ENCODE data around the gene MS4A15. TPM values are rescaled to one million over a fixed set of nuclear protein-coding genes. Genes with fewer than 3 reads are reported as not detected.

MS4A15 gene
- total RNA-seq, 2 experiments from 2014 or later = not detected

DNA sequence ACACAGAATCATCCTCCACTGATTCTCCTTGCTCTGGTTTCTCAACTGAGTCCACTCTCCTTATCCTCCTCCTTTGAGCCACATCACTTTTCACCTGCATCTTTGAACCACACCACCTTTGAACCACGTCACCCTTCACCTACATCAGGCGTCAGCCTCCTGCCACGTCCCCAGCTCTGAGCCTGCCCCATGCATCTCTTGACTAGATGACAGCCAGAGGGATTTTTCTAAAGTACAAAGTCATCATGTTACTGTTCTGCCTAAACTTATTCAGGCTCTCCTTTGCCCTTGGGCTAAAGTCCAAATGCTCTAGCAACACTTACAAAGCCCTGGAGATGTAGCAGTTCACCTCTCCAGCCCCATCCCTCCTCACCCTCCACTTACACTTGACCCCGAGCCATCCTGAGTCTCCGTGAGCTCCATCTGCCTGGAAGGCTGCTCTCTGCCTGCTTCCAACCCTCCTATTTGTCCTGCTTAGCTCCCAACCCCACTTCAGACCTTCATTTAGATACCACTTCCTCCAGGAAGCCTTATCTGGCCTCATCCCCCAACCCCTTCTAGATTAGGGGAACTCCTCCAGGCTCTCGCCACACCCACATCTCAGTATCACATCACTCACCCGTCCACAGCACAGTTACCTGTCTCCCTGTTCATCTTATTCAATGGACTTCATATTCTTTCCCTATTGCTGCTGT, 24.8 kb downstream of the MS4A15 start:
- no peaks in the 10 kb centered on the region for H3K36me3 Mint-ChIP-seq (ENCODE audit: low read depth)
- H3K27me3 Mint-ChIP-seq (ENCODE audit: low read depth) = peaks cover 13% of the 10 kb centered on the region
- ATAC-seq (no peak), DNase-seq (no peak)
- H3K4me3 Mint-ChIP-seq = no peak overlapping the region
- CTCF ChIA-PET = interaction anchor here (0.8 to 1.7 kb wide), 3 partner anchors 79 to 106 kb away, joined by 3 to 6 read pairs (median 3); no protein-coding TSS in a partner anchor
- no peak overlapping the region for H3K27ac Mint-ChIP-seq
- no peaks in the 10 kb centered on the region for H3K9me3 Mint-ChIP-seq (ENCODE audit: insufficient read depth)
- POLR2A ChIA-PET = no interaction called here
- no peaks in the 10 kb centered on the region for H3K4me1 Mint-ChIP-seq (ENCODE audit: low read depth)

DNA sequence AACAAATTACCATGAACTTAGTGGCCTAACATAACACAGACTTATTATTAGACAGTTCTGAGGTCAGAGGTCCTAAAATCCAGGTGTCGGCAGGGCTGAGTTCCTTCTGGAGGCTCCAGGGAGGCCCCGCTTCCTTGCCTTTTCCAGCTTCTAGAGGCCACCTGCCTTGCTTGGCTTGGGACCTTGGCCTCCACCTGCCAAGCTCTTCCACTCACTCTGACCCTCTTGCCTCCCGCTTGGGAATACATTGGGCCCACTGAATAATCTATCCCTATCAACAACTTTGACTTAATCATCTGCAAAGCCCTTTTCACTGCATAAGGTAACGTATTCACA, 25.3 kb downstream of the MS4A15 start:
- CTCF ChIA-PET = interaction anchor here (1.2 kb wide), 2 partner anchors 106 to 118 kb away, joined by 3 read pairs; no protein-coding TSS in a partner anchor
- Mint-ChIP-seq H3K27me3 (ENCODE audit: low read depth) (peaks cover 13% of the 10 kb centered on the region), H3K9me3 (ENCODE audit: insufficient read depth) (no peaks in the 10 kb centered on the region), H3K4me1 (ENCODE audit: low read depth) (no peaks in the 10 kb centered on the region), H3K27ac (no peak overlapping the region), H3K36me3 (ENCODE audit: low read depth) (no peaks in the 10 kb centered on the region), H3K4me3 (no peak overlapping the region)
- POLR2A ChIA-PET = no interaction called here
- DNase-seq (no peak), ATAC-seq (no peak)

DNA sequence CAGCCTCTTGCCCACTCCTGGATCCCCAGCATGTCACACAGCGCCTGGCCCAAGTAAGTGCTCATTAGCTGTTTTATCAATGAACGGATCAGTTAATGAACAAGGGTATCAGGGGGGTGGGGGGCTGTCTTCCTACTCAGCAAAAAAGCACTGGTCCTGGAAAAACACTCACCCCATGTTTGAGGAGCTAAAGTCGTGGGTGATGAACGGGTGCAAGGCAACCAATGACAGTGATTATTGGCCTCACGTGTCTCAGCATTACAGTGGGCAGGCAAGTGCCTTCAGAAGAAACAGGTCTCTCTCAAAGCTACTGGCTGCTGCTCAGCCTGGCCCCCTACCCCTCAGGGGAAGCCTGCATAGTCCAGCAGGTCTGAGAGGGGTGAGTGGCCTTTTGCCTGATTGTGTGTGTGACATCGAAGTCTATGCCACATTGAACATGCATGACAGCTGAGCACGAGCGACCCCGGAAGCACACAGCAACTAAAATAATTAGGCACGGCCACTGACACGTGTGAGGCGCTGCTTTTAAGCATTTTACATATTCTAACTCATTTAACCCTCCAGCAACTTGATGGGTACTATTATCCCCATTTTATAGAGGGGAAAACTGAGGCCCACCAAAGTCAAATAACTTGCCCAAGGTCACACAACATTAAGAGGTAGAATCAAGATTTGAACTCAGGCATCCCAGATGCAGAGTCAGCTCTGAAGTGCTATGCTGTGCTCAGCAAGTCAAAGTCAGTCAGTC, 25.9 kb downstream of the MS4A15 start:
- Mint-ChIP-seq H3K4me3 (no peak overlapping the region), H3K36me3 (ENCODE audit: low read depth) (no peaks in the 10 kb centered on the region), H3K27me3 (ENCODE audit: low read depth) (peaks cover 9% of the 10 kb centered on the region), H3K9me3 (ENCODE audit: insufficient read depth) (no peaks in the 10 kb centered on the region), H3K27ac (no peak overlapping the region), H3K4me1 (ENCODE audit: low read depth) (no peaks in the 10 kb centered on the region)
- ATAC-seq (no peak), DNase-seq (no peak)
- CTCF ChIA-PET = interaction anchor here (1.2 kb wide), 2 partner anchors 105 to 117 kb away, joined by 3 read pairs; no protein-coding TSS in a partner anchor
- POLR2A ChIA-PET = no interaction called here

DNA sequence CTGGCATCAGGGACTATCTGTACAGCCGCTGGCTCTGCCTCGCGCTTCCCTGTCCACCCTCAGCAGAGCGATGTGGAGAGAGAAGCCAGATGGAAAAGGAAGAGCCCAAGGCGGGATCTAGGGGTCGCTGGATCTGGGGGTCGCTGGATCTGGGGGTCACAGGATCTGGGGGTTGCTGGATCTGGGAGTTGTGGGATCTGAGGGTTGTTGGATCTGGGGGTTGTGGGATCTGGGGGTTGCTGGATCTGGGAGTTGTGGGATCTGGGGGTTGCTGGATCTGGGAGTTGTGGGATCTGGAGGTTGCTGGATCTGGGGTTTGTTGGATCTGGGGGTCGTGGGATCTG, 26.4 kb downstream of the MS4A15 start:
- ChIA-PET POLR2A (no interaction called here), CTCF (interaction anchor here (1.2 kb wide), 2 partner anchors 104 to 117 kb away, joined by 3 read pairs; no protein-coding TSS in a partner anchor)
- H3K27ac Mint-ChIP-seq = no peak overlapping the region
- no peaks in the 10 kb centered on the region for H3K9me3 Mint-ChIP-seq (ENCODE audit: insufficient read depth)
- H3K36me3 Mint-ChIP-seq (ENCODE audit: low read depth) = no peaks in the 10 kb centered on the region
- DNase-seq = no peak
- H3K27me3 Mint-ChIP-seq (ENCODE audit: low read depth) = peaks cover 6% of the 10 kb centered on the region
- no peaks in the 10 kb centered on the region for H3K4me1 Mint-ChIP-seq (ENCODE audit: low read depth)
- no peak overlapping the region for H3K4me3 Mint-ChIP-seq
- ATAC-seq = no peak

DNA sequence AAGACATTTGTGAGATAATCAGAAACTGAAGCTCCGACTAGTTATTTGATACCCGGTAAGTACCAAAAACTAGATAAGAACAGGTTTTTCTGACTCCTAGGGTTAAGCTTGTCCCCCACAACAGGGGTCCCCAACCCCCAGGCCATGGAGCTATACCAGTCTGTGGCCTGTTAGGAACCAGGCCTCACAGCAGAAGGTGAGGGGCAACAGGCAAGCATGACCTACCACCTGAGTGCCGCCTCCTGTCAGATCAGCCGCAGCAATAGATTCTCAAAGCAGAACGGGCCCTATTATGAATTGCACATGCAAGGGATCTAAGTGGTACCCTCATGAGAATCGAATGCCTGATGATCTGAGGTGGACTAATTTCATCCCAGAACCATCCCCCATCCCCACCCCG, 27.2 kb downstream of the MS4A15 start:
- Mint-ChIP-seq H3K27me3 (ENCODE audit: low read depth) (peaks cover 3% of the 10 kb centered on the region), H3K36me3 (ENCODE audit: low read depth) (no peaks in the 10 kb centered on the region), H3K27ac (no peak overlapping the region), H3K4me1 (ENCODE audit: low read depth) (no peaks in the 10 kb centered on the region), H3K9me3 (ENCODE audit: insufficient read depth) (no peaks in the 10 kb centered on the region), H3K4me3 (no peak overlapping the region)
- no peak for ATAC-seq
- ChIA-PET CTCF (interaction anchor here (0.7 to 3.5 kb wide), 2 partner anchors 8 to 107 kb away, joined by 4 to 12 read pairs; no protein-coding TSS in a partner anchor), POLR2A (no interaction called here)
- no peak for DNase-seq

DNA sequence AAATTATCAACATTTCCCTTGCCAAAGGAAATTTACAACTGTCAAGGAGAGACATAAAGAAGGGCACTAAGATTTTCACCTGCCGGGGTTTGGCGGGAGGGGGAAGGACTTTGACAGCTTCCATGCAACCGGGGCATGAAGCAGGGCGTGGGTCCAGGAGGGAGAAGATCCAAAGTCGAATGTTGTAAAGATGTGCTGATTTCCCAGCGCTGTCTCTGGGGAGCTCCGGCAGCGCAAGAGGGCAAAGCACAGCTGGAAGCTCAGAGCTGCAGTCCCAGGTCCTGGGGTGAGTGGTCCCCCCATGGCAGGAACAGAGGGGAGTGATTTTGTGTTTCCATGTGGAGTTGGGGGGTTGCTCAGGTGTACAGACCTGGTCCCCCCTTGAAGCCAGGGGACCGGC, 28.5 kb downstream of the MS4A15 start, which contains the start of gene MS4A10:
TSS of gene MS4A10 (plus strand) at position 198 of the 400 bp plus-strand sequence. CDS start 5,003 bp downstream, outside the sequence.
- H3K27ac Mint-ChIP-seq = no peak within 1 kb of the TSS
- peaks cover 1% of the 10 kb centered on the region for H3K27me3 Mint-ChIP-seq (ENCODE audit: low read depth)
- H3K9me3 Mint-ChIP-seq (ENCODE audit: insufficient read depth) = no peaks in the 10 kb centered on the region
- ChIA-PET CTCF (interaction anchor here (3.5 kb wide), 1 partner anchor 9 kb away, joined by 12 read pairs; no protein-coding TSS in a partner anchor), POLR2A (no interaction called here)
- no peaks in the 10 kb centered on the region for H3K4me1 Mint-ChIP-seq (ENCODE audit: low read depth)
- H3K36me3 Mint-ChIP-seq (ENCODE audit: low read depth) = no peaks in the 10 kb centered on the region
- H3K4me3 Mint-ChIP-seq = no peak within 1 kb of the TSS
- DNase-seq (no peak), ATAC-seq (no peak)

DNA sequence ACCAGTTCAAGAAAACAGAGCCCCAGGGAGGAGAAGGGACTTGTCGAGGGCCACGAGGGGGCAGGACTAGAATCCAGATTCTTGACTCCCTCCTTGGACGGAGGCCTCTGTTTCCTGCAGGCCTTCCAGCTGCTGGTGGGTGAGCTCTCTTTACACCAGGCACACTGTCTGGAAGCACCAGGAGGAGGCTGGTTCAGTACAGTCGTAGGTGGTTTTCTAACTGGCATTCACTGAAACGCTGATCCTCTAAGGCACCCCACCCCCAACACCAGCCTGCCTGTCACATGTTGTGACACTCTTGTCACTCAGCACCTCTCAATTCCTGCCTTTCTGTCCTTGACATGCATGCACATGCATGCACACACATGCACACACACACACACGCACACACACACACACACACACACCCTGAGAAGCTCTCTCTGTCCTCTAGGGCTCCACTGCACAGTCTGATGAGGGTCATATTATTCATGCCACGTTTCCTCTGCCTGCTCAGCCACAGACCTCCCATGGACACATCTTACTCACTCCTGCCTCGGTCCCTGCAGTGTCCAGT, 29.2 kb downstream of the MS4A15 start:
- H3K36me3 Mint-ChIP-seq (ENCODE audit: low read depth) = no peaks in the 10 kb centered on the region
- no peak overlapping the region for H3K27ac Mint-ChIP-seq
- no peaks in the 10 kb centered on the region for H3K9me3 Mint-ChIP-seq (ENCODE audit: insufficient read depth)
- H3K27me3 Mint-ChIP-seq (ENCODE audit: low read depth) = no peaks in the 10 kb centered on the region
- H3K4me1 Mint-ChIP-seq (ENCODE audit: low read depth) = no peaks in the 10 kb centered on the region
- ChIA-PET CTCF (interaction anchor here (3.5 kb wide), 1 partner anchor 10 kb away, joined by 12 read pairs; no protein-coding TSS in a partner anchor), POLR2A (no interaction called here)
- no peak for ATAC-seq
- DNase-seq = no peak
- H3K4me3 Mint-ChIP-seq = no peak overlapping the region

DNA sequence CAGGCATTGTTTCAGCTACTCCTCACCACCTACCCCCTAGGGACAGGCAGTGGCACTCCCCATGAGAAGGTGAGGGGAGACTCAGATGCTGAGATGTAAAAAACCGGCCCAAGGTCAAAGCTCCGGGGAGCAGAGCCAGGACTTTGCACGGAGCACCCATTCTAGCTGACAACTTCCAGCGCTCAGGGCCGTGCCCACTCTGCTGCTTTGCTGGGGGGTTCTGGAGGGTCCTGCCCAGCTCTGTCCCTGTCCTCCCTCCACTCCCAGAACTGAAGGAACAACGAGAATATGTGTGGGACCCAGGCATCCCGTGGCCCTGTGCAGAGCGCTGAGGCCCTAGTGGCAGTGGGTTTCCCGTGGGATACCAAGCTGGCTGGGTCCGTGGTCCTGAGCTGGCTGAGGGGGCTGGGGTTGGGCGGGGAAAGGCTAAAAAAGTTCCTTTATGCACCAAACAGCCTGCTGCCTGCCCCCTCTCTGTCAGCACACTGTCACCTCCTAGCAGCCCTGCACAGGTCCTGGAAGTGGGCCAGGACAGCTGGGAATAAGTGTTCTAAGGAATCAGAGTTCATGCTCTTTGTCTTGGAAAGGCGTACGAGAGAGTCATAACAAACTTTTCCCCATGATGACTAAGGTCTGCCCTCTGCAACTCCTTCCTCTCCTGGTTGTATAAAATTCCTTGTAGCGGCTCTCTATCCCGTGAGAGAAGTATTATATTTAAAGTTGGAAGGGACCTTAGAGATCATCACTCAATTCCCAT, 30.3 kb downstream of the MS4A15 start:
- H3K9me3 Mint-ChIP-seq (ENCODE audit: insufficient read depth) = no peaks in the 10 kb centered on the region
- no peak for ATAC-seq
- ChIA-PET CTCF (interaction anchor here (3.5 kb wide), 1 partner anchor 11 kb away, joined by 12 read pairs; no protein-coding TSS in a partner anchor), POLR2A (no interaction called here)
- no peak overlapping the region for H3K27ac Mint-ChIP-seq
- no peak overlapping the region for H3K4me3 Mint-ChIP-seq
- no peak for DNase-seq
- H3K4me1 Mint-ChIP-seq (ENCODE audit: low read depth) = no peaks in the 10 kb centered on the region
- no peaks in the 10 kb centered on the region for H3K27me3 Mint-ChIP-seq (ENCODE audit: low read depth)
- H3K36me3 Mint-ChIP-seq (ENCODE audit: low read depth) = no peaks in the 10 kb centered on the region

DNA sequence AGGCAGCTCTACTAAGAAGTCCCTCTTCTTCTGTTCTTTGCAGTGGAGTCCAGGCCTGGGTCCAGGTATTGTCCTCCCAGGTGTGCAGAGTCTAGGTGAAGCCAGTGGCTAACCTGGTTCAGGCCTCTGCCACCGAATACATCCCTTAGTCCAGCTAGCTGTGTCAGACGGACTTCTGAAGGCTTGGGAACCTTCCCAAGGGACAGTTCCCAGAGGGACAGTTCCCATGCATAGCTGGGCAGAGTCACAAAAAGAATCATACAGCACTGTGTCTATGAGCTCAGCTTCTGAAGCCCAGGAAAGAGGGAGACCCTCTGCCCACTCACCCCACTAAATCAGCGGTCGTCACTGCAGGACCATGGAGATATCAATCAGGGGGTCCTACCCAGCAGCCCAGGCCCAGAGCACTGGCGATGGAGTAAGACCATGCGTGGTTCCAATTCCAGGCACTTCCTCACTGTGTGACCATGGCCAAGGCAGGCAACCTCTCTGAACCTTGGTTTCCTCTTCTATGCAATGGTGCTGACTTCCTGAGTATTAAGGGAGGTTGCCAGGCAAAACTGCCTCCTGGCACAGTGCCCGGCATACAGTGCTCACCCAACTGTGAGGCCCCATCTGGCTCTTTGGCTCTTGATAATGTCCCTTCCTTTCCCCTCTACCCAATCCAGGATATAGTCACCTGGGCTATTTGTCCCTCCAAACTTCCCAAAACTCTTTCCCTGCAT, 31.9 kb downstream of the MS4A15 start:
- no peak for ATAC-seq
- POLR2A ChIA-PET = no interaction called here

DNA sequence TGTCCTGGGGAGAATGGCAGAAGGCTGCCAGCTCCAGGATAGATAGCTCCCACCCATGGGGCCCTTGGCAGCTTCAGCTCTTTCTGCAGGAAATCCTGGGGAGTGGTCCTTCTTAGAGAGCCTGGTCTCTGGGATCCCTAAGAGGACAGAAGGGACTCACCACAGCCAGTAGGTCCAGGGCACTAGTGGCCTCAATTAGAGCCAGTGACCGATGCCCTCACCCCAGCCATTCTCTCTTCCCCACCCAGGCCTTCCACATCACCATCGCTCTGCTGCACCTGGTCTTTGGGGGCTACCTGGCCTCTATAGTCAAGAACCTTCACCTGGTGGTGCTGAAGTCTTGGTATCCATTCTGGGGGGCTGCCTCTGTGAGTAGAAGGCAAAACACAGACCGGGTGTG, 34.1 kb downstream of the MS4A15 start:
- no peak for DNase-seq
- Mint-ChIP-seq H3K36me3 (ENCODE audit: low read depth) (no peaks in the 10 kb centered on the region), H3K4me1 (ENCODE audit: low read depth) (no peaks in the 10 kb centered on the region), H3K4me3 (no peak overlapping the region), H3K9me3 (ENCODE audit: insufficient read depth) (no peaks in the 10 kb centered on the region), H3K27ac (no peak overlapping the region), H3K27me3 (ENCODE audit: low read depth) (no peaks in the 10 kb centered on the region)
- ChIA-PET CTCF (interaction anchor here (1.0 to 1.8 kb wide), 3 partner anchors 12 to 15 kb away, joined by 3 to 6 read pairs (median 3); no protein-coding TSS in a partner anchor), POLR2A (no interaction called here)
- ATAC-seq = no peak

More for the DNA sequence above, 31.9 kb downstream of the MS4A15 start:
- CTCF ChIA-PET = no interaction called here
- no peak overlapping the region for H3K4me3 Mint-ChIP-seq
- H3K36me3 Mint-ChIP-seq (ENCODE audit: low read depth) = no peaks in the 10 kb centered on the region
- no peaks in the 10 kb centered on the region for H3K9me3 Mint-ChIP-seq (ENCODE audit: insufficient read depth)
- H3K27me3 Mint-ChIP-seq (ENCODE audit: low read depth) = no peaks in the 10 kb centered on the region
- DNase-seq = no peak
- no peak overlapping the region for H3K27ac Mint-ChIP-seq
- H3K4me1 Mint-ChIP-seq (ENCODE audit: low read depth) = no peaks in the 10 kb centered on the region
